ENCODE data around the gene SRD5A1.

SRD5A1 gene

GRCh38 chr5:6592601-6593000, 40.6 kb upstream of the SRD5A1 start:
- Histone ChIP-seq H3K9ac (ENCODE audit: low read length) (no peak overlapping the region), H3K9me3 (replicated peaks; ENCODE audit: insufficient read depth, low read length) (no peaks in the 10 kb centered on the region), H3K27me3 (replicated peaks; ENCODE audit: insufficient read depth, low read length) (no peaks in the 10 kb centered on the region), H3K79me2 (ENCODE audit: low read length) (no peaks in the 10 kb centered on the region), H3K4me3 (ENCODE audit: low read length) (no peak overlapping the region), H3K4me2 (ENCODE audit: low read depth, low read length) (no peak overlapping the region), H3K9me2 (replicated peaks; ENCODE audit: insufficient read depth, low read length) (no peaks in the 10 kb centered on the region), H3K4me1 (ENCODE audit: low read length) (no peaks in the 10 kb centered on the region), H4K20me1 (ENCODE audit: insufficient read depth, low read length) (no peaks in the 10 kb centered on the region), H3K36me3 (replicated peaks; ENCODE audit: insufficient read depth, low read length) (no peaks in the 10 kb centered on the region), H3F3A (ENCODE audit: insufficient read depth, low read length) (no peaks in the 10 kb centered on the region), H2AFZ (ENCODE audit: low read length) (no peak overlapping the region), H3K27ac (ENCODE audit: low read length) (no peak overlapping the region)
- TF ChIP-seq EZH2phosphoT487 (IDR thresholded peaks at IDR 0.05; ENCODE audit: low read length) (no peak), CTCF (IDR thresholded peaks at IDR 0.05; ENCODE audit: low read length) (no peak), EZH2 (optimal IDR thresholded peaks at IDR 0.05; ENCODE audit: low read depth, low read length) (no peak)
- DNase-seq = no peak

- Histone ChIP-seq H3K4me2 (ENCODE audit: low read depth, low read length) (no peak overlapping the region), H3K9me2 (replicated peaks; ENCODE audit: insufficient read depth, low read length) (no peaks in the 10 kb centered on the region), H3K4me3 (ENCODE audit: low read length) (no peak overlapping the region), H3K27me3 (replicated peaks; ENCODE audit: insufficient read depth, low read length) (no peaks in the 10 kb centered on the region), H3K27ac (ENCODE audit: low read length) (no peak overlapping the region), H4K20me1 (ENCODE audit: insufficient read depth, low read length) (no peaks in the 10 kb centered on the region), H3F3A (ENCODE audit: insufficient read depth, low read length) (no peaks in the 10 kb centered on the region), H3K9ac (ENCODE audit: low read length) (no peak overlapping the region), H3K9me3 (replicated peaks; ENCODE audit: insufficient read depth, low read length) (no peaks in the 10 kb centered on the region), H2AFZ (ENCODE audit: low read length) (no peak overlapping the region), H3K4me1 (ENCODE audit: low read length) (no peaks in the 10 kb centered on the region), H3K36me3 (replicated peaks; ENCODE audit: insufficient read depth, low read length) (0 out of 2 replicates have a peak, but pooled peaks cover 1% of the 10 kb centered on the region), H3K79me2 (ENCODE audit: low read length) (no peaks in the 10 kb centered on the region)
- no peak for DNase-seq
- TF ChIP-seq EZH2 (optimal IDR thresholded peaks at IDR 0.05; ENCODE audit: low read depth, low read length) (no peak), CTCF (IDR thresholded peaks at IDR 0.05; ENCODE audit: low read length) (no peak), EZH2phosphoT487 (IDR thresholded peaks at IDR 0.05; ENCODE audit: low read length) (no peak)
These were observed 39.9 kb upstream of the SRD5A1 start for GRCh38 chr5:6593148-6594016.

GRCh38 chr5:6594066-6594465, 39.2 kb upstream of the SRD5A1 start:
- Histone ChIP-seq H3K79me2 (ENCODE audit: low read length) (no peaks in the 10 kb centered on the region), H3F3A (ENCODE audit: insufficient read depth, low read length) (no peaks in the 10 kb centered on the region), H3K4me2 (ENCODE audit: low read depth, low read length) (no peak overlapping the region), H3K9me3 (replicated peaks; ENCODE audit: insufficient read depth, low read length) (no peaks in the 10 kb centered on the region), H3K36me3 (replicated peaks; ENCODE audit: insufficient read depth, low read length) (0 out of 2 replicates have a peak, but pooled peaks cover 6% of the 10 kb centered on the region), H2AFZ (ENCODE audit: low read length) (no peak overlapping the region), H3K9ac (ENCODE audit: low read length) (no peak overlapping the region), H3K27ac (ENCODE audit: low read length) (no peak overlapping the region), H3K4me3 (ENCODE audit: low read length) (no peak overlapping the region), H3K27me3 (replicated peaks; ENCODE audit: insufficient read depth, low read length) (no peaks in the 10 kb centered on the region), H3K9me2 (replicated peaks; ENCODE audit: insufficient read depth, low read length) (no peaks in the 10 kb centered on the region), H3K4me1 (ENCODE audit: low read length) (no peaks in the 10 kb centered on the region), H4K20me1 (ENCODE audit: insufficient read depth, low read length) (no peaks in the 10 kb centered on the region)
- TF ChIP-seq EZH2 (optimal IDR thresholded peaks at IDR 0.05; ENCODE audit: low read depth, low read length) (no peak), CTCF (IDR thresholded peaks at IDR 0.05; ENCODE audit: low read length) (no peak), EZH2phosphoT487 (IDR thresholded peaks at IDR 0.05; ENCODE audit: low read length) (no peak)
- DNase-seq = no peak

All from MM.1S (cell line).